ENCODE results near the gene PDZD2. TPM values are rescaled to one million over a fixed set of nuclear protein-coding genes. Genes with fewer than 3 reads are reported as not detected.

The PDZD2 gene
- total and polyA plus RNA-seq, 8 donors: under 0.01 to 61.3 (median 5.8) TPM

DNA sequence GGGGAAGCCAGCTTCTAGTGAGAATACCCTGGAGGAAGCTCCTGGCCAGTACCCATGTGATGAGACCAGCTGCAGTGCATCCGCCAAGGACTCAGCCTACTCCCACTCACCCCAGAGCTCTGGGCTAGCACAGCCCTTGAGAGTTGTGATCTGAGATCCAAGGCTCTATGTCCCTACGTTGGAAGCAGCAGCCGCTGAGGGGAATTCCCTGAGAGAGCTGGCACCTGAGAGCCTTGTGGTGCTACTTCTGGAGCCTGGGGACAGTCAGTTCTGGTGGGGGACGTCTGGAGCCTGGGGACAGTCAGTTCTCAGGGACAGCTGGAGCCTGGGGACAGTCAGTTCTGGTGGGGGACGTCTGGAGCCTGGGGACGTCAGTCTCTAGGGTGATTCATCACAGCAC is 39.2 kb downstream of the PDZD2 start:
- Histone ChIP-seq H3K4me1 (no peaks in the 10 kb centered on the region), H3K4me3 (no peak overlapping the region), H3K36me3 (no peaks in the 10 kb centered on the region), H3K9me3 (no peaks in the 10 kb centered on the region), H3K27me3 (no peaks in the 10 kb centered on the region), H3K27ac (no peak overlapping the region)
- 41 to 61% (median 51%) methylated on average over 4 to 6 of the region's 6 CpGs for WGBS, 5 donors
- DNase-seq: no peak
- TF ChIP-seq, protein P1, sequence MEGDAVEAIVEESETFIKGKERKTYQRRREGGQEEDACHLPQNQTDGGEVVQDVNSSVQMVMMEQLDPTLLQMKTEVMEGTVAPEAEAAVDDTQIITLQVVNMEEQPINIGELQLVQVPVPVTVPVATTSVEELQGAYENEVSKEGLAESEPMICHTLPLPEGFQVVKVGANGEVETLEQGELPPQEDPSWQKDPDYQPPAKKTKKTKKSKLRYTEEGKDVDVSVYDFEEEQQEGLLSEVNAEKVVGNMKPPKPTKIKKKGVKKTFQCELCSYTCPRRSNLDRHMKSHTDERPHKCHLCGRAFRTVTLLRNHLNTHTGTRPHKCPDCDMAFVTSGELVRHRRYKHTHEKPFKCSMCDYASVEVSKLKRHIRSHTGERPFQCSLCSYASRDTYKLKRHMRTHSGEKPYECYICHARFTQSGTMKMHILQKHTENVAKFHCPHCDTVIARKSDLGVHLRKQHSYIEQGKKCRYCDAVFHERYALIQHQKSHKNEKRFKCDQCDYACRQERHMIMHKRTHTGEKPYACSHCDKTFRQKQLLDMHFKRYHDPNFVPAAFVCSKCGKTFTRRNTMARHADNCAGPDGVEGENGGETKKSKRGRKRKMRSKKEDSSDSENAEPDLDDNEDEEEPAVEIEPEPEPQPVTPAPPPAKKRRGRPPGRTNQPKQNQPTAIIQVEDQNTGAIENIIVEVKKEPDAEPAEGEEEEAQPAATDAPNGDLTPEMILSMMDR (IDR thresholded peaks at IDR 0.05): no peak
- TF ChIP-seq EP300 (IDR thresholded peaks at IDR 0.05) (no peak), POLR2A (IDR thresholded peaks at IDR 0.05) (no peak), POLR2AphosphoS5 (IDR thresholded peaks at IDR 0.05) (no peak)
- intact Hi-C loops (cut with DNase I; ENCODE audit: low total_unique reads): no loop called here

GRCh38 chr5:31680528-31680927 is 41.6 kb downstream of the PDZD2 start:
- Histone ChIP-seq H3K36me3 (no peaks in the 10 kb centered on the region), H3K27ac (no peak overlapping the region), H3K27me3 (no peaks in the 10 kb centered on the region), H3K9me3 (no peaks in the 10 kb centered on the region), H3K4me3 (no peak overlapping the region), H3K4me1 (no peaks in the 10 kb centered on the region)
- intact Hi-C loops (cut with DNase I; ENCODE audit: low total_unique reads): no loop called here
- DNase-seq: no peak
- 76 to 86% (median 82%) methylated on average over 12 of the region's 12 CpGs for WGBS, 5 donors
- TF ChIP-seq, protein P1 (IDR thresholded peaks at IDR 0.05): no peak
- TF ChIP-seq POLR2AphosphoS5 (IDR thresholded peaks at IDR 0.05): no peak
- no peak for TF ChIP-seq POLR2A (IDR thresholded peaks at IDR 0.05)
- TF ChIP-seq EP300 (IDR thresholded peaks at IDR 0.05): no peak

GRCh38 chr5:31682025-31682424 is 43.1 kb downstream of the PDZD2 start:
- Histone ChIP-seq H3K9me3 (no peaks in the 10 kb centered on the region), H3K27me3 (no peaks in the 10 kb centered on the region), H3K4me3 (no peak overlapping the region), H3K36me3 (no peaks in the 10 kb centered on the region), H3K4me1 (no peaks in the 10 kb centered on the region), H3K27ac (no peak overlapping the region)
- no peak for DNase-seq
- 55 to 66% (median 59%) methylated on average over 11 of the region's 11 CpGs for WGBS, 5 donors
- TF ChIP-seq POLR2AphosphoS5 (IDR thresholded peaks at IDR 0.05): no peak
- TF ChIP-seq EP300 (IDR thresholded peaks at IDR 0.05): no peak
- TF ChIP-seq, protein P1 (IDR thresholded peaks at IDR 0.05): no peak
- TF ChIP-seq POLR2A (IDR thresholded peaks at IDR 0.05): no peak
- intact Hi-C loops (cut with DNase I; ENCODE audit: low total_unique reads): no loop called here

DNA sequence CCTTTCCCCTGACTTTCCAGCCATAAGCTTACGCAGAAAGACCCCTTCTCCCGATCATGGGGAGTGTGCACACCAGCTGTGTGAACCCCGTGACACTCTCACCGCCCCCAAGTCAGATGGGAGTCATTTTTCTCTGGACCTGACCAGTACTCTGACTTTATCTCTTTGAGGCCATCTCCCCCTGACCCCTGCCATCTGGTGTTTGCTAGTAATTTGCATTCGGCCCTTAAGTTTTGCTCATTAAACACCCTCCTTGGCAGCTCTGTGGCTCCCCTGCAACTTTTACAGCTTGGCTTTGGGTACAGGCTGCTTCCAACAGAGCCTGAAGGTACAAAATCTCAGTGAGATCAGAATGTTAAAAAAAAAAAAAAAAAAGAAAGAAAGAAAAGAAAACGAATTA is 43.9 kb downstream of the PDZD2 start:
- DNase-seq: no peak
- H3K27ac ChIP-seq: no peak overlapping the region
- intact Hi-C loops (cut with DNase I; ENCODE audit: low total_unique reads): no loop called here
- TF ChIP-seq POLR2A (IDR thresholded peaks at IDR 0.05) (no peak), EP300 (IDR thresholded peaks at IDR 0.05) (no peak), POLR2AphosphoS5 (IDR thresholded peaks at IDR 0.05) (no peak)
- TF ChIP-seq, protein P1 (IDR thresholded peaks at IDR 0.05): no peak
- H3K36me3 ChIP-seq: no peaks in the 10 kb centered on the region
- H3K4me1 ChIP-seq: no peaks in the 10 kb centered on the region
- no peaks in the 10 kb centered on the region for H3K9me3 ChIP-seq
- 40 to 66% (median 49%) methylated on average over 6 of the region's 6 CpGs for WGBS, 5 donors
- H3K27me3 ChIP-seq: no peaks in the 10 kb centered on the region
- H3K4me3 ChIP-seq: no peak overlapping the region

Data from stomach (tissue), 9 donors.